Uterus (tissue), 2 donors: Measurements from ENCODE around the gene MIER2.

Experiments used
- CTCF ChIP-seq, 4 experiments: fragments of 200-600 bp in 2 of 4; fragments of 450-650 bp in 2 of 4; sonication (generic) in 2 of 4; IDR thresholded peaks; one replicate each; pipeline ENCODE4 v1.5.1; 2016 to 2019; ENCODE audit warnings: antibody characterized with exemption in 4 of 4, mild to moderate bottlenecking in 2 of 4, moderate library complexity in 1 of 4
- POLR2A ChIP-seq, 2 donors: fragments of 450-650 bp; IDR thresholded peaks; one replicate each; pipeline ENCODE4 v1.6.1; 2016; ENCODE audit warnings: antibody characterized with exemption in 2 of 2, mild to moderate bottlenecking in 1 of 2, moderate library complexity in 1 of 2

GRCh38 chr19:336067-336614 lies 8.5 kb downstream of the MIER2 start:
- TF ChIP-seq CTCF (IDR thresholded peaks at IDR 0.05), result no peak
- no peak for TF ChIP-seq POLR2A (IDR thresholded peaks at IDR 0.05)
